ENCODE results near the gene CHST9. TPM values are rescaled to one million over a fixed set of nuclear protein-coding genes. Genes with fewer than 3 reads are reported as not detected.

Gene CHST9
- total and polyA plus RNA-seq, 9 of the 15 experiments (the other 6 are each of a cell fraction or from before 2014, with no cell fraction given): not detected

GRCh38 chr18:26862084-26862483 lies 323.0 kb downstream of the CHST9 start:
- DNase-seq (ENCODE audit: extremely low read depth in 1 of 4, low spot score in 3 of 4): no peak
- H3K9me1 ChIP-seq (ENCODE audit: control insufficient read depth, insufficient read depth, low read length): no peaks in the 10 kb centered on the region
- no peak for ATAC-seq
- no peak overlapping the region for H3K9ac ChIP-seq (ENCODE audit: insufficient read depth in 1 of 2, low read depth in 2 of 2, low read length in 2 of 2)
- no peak overlapping the region for H2AFZ ChIP-seq (ENCODE audit: low read depth, low read length)
- CTCF ChIA-PET (ENCODE audit: low intra/inter-chr PET ratio): no interaction called here
- no peak for FAIRE-seq
- no peaks in the 10 kb centered on the region for H3K79me2 ChIP-seq (ENCODE audit: control insufficient read depth, insufficient read depth, low read length)
- POLR2A ChIA-PET: no interaction called here
- H3K9me3 ChIP-seq (replicated peaks; ENCODE audit: control insufficient read depth, insufficient read depth, low read depth, low read length): no peaks in the 10 kb centered on the region
- H3K4me2 ChIP-seq (ENCODE audit: insufficient read depth, low read length): no peak overlapping the region
- TF ChIP-seq FUS (optimal IDR thresholded peaks at IDR 0.05; ENCODE audit: low read depth, low read length): no peak
- no peak for TF ChIP-seq CBX2 (IDR thresholded peaks at IDR 0.05; ENCODE audit: insufficient read depth, low read length, poor library complexity, severe bottlenecking)
- TF ChIP-seq RNF219 (CRISPR knock-in tag; IDR thresholded peaks at IDR 0.05): no peak
- no peak for TF ChIP-seq FOXA1 (IDR thresholded peaks at IDR 0.05; ENCODE audit: borderline replicate concordance)
- TF ChIP-seq ZNF699 (CRISPR knock-in tag; IDR thresholded peaks at IDR 0.05; ENCODE audit: insufficient replicate concordance): no peak
- TF ChIP-seq TAF9B (IDR thresholded peaks at IDR 0.05; ENCODE audit: partially characterized antibody): no peak
- TF ChIP-seq ARHGAP35 (IDR thresholded peaks at IDR 0.05; ENCODE audit: partially characterized antibody): no peak
- TF ChIP-seq FOXA3 (CRISPR knock-in tag; conservative IDR thresholded peaks at IDR 0.05 in 1 of 2, IDR thresholded peaks at IDR 0.05 in 1 of 2): no peak
- TF ChIP-seq GATA2 (CRISPR knock-in tag; IDR thresholded peaks at IDR 0.05): no peak
- no peak for TF ChIP-seq ZNF445 (CRISPR knock-in tag; IDR thresholded peaks at IDR 0.05; ENCODE audit: low read depth)
- no peak for TF ChIP-seq HMGN3 (IDR thresholded peaks at IDR 0.05; ENCODE audit: borderline replicate concordance, extremely low read depth, insufficient read length, low read depth, low read length)
- TF ChIP-seq ZNF41 (CRISPR knock-in tag; conservative IDR thresholded peaks at IDR 0.05): no peak
- TF ChIP-seq NUFIP1 (IDR thresholded peaks at IDR 0.05; ENCODE audit: partially characterized antibody): no peak
- TF ChIP-seq NR2C2 (CRISPR knock-in tag; IDR thresholded peaks at IDR 0.05): no peak
- TF ChIP-seq NR2C2 (tag; IDR thresholded peaks at IDR 0.05): no peak
- no peak for TF ChIP-seq GTF2E2 (tag; IDR thresholded peaks at IDR 0.05)
- TF ChIP-seq POLR2A (conservative IDR thresholded peaks at IDR 0.05): no peak
- H3K36me3 ChIP-seq (ENCODE audit: control insufficient read depth, insufficient read depth, low read length): no peaks in the 10 kb centered on the region
- no peaks in the 10 kb centered on the region for H3K27me3 ChIP-seq (ENCODE audit: control insufficient read depth in 2 of 2, insufficient read depth in 2 of 2, low read length in 2 of 2)
- no peaks in the 10 kb centered on the region for H4K20me1 ChIP-seq (replicated peaks; ENCODE audit: control insufficient read depth, insufficient read depth, low read length)
- under 1% methylated on average over 5 of the region's 5 CpGs for WGBS (ENCODE audit: insufficient coverage, low coverage, missing lambda C conversion rate)
- in situ Hi-C loops (cut with MboI) (no loop called here), intact Hi-C loops (cut with micrococcal nuclease) (no loop called here)
- no peaks in the 10 kb centered on the region for H3K4me1 ChIP-seq (replicated peaks in 1 of 2; ENCODE audit: control insufficient read depth in 2 of 2, insufficient read depth in 2 of 2, low read length in 2 of 2)
- H3K4me3 ChIP-seq: no peak overlapping the region
- no TSS peak for BruUV-seq (replicated peaks)
- H3K27ac ChIP-seq (ENCODE audit: extremely low read depth, low read depth, low read length): no peak overlapping the region
